ENCODE measurements around the gene NXN.
"Not testable (repeated sequence)": the region's sequence is repeated elsewhere in the genome, so short reads cannot be mapped to it uniquely, and the experiment has no call there.

The NXN gene

GRCh38 chr17:915538-916201 lies 63.9 kb downstream of the NXN start:
- no peak for DNase-seq

- no peak for DNase-seq
Measured at GRCh38 chr17:914561-914960, 65.0 kb downstream of the NXN start.

GRCh38 chr17:913207-913606 lies 66.4 kb downstream of the NXN start:
- no peak for DNase-seq

GRCh38 chr17:909642-910323 lies 69.8 kb downstream of the NXN start:
- no peak for DNase-seq

GRCh38 chr17:907725-908124 lies 71.9 kb downstream of the NXN start:
- no peak for DNase-seq

- not testable (repeated sequence) for DNase-seq
Measured at GRCh38 chr17:905708-906107, 73.9 kb downstream of the NXN start.

- no peak for DNase-seq
Measured at GRCh38 chr17:903691-904481, 75.7 kb downstream of the NXN start.

GRCh38 chr17:902463-902862 lies 77.1 kb downstream of the NXN start:
- DNase-seq = no peak

GRCh38 chr17:901964-902363 lies 77.6 kb downstream of the NXN start:
- DNase-seq = no peak

GRCh38 chr17:901191-901950 lies 78.2 kb downstream of the NXN start:
- no peak for DNase-seq

- no peak for DNase-seq
Measured at GRCh38 chr17:900336-900934, 79.1 kb downstream of the NXN start.

GRCh38 chr17:897970-898619 lies 81.5 kb downstream of the NXN start:
- no peak for DNase-seq

GRCh38 chr17:896953-897661 lies 82.5 kb downstream of the NXN start:
- no peak for DNase-seq

- DNase-seq = no peak
Measured at GRCh38 chr17:896454-896853, 83.1 kb downstream of the NXN start.

- DNase-seq = no peak
Measured at GRCh38 chr17:892958-893357, 86.6 kb downstream of the NXN start.

GRCh38 chr17:888998-889441 lies 90.6 kb downstream of the NXN start:
- no peak for DNase-seq

GRCh38 chr17:887551-888209 lies 91.9 kb downstream of the NXN start:
- DNase-seq = no peak

- no peak for DNase-seq
Measured at GRCh38 chr17:885971-886571, 93.5 kb downstream of the NXN start.

- no peak for DNase-seq
Measured at GRCh38 chr17:883586-883962, 96.0 kb downstream of the NXN start.

GRCh38 chr17:882827-883585 lies 96.6 kb downstream of the NXN start:
- DNase-seq = no peak

Measured in NCI-H1048 (cell line).